OCI-LY3 (cell line): ENCODE measurements around the gene TROAP.
"Not testable (repeated sequence)": the region's sequence is repeated elsewhere in the genome, so short reads cannot be mapped to it uniquely, and the experiment has no call there.

Source experiments
- H2AFZ ChIP-seq: fragments of 200-600, 300-600 bp; shearing (Covaris generic); 2 replicates; pipeline ENCODE4 v1.6.0; 2014; ENCODE audit warnings: antibody characterized with exemption, low read depth, low read length
- H3K27ac ChIP-seq: fragments of 200-600, 300-600 bp; sonication (generic); 2 replicates; pipeline ENCODE4 v1.5.1; 2014; ENCODE audit warnings: mild to moderate bottlenecking, low read length, moderate library complexity, mixed read lengths
- H3K27me3 ChIP-seq: fragments of 200-600, 300-600 bp; sonication (generic); 2 replicates; pipeline ENCODE4 v1.6.1; 2014; ENCODE audit warnings: low read depth, low read length, mixed read lengths
- H3K36me3 ChIP-seq: fragments of 200-600, 300-600 bp; sonication (generic); replicated peaks from 2 replicates; pipeline ENCODE3; 2014; ENCODE audit warnings: low read depth, low read length, mixed read lengths
- H3K4me1 ChIP-seq: fragments of 300-600, 200-600 bp; sonication (generic); 2 replicates; pipeline ENCODE4 v1.6.1; 2014; ENCODE audit warnings: low read length, mixed read lengths
- H3K4me2 ChIP-seq: fragments of 200-600, 300-600 bp; sonication (generic); 2 replicates; pipeline ENCODE4 v1.6.1; 2014; ENCODE audit warnings: low read length, mixed read lengths
- H3K4me3 ChIP-seq: fragments of 300-600, 200-600 bp; sonication (generic); 2 replicates; pipeline ENCODE4 v1.5.1; 2014; ENCODE audit warnings: antibody characterized with exemption, mild to moderate bottlenecking, low read length, moderate library complexity
- H3K79me2 ChIP-seq: fragments of 300-600, 200-600 bp; shearing (Covaris generic); 2 replicates; pipeline ENCODE4 v1.6.1; 2014; ENCODE audit warnings: mild to moderate bottlenecking, low read length, mixed read lengths
- H3K9ac ChIP-seq: fragments of 300-600, 200-600 bp; shearing (Covaris generic); 2 replicates; pipeline ENCODE4 v1.6.0; 2014; ENCODE audit warnings: mild to moderate bottlenecking, low read length, moderate library complexity
- H3K9me3 ChIP-seq: fragments of 200-600, 300-600 bp; shearing (Covaris generic); 2 replicates; pipeline ENCODE4 v1.6.1; 2014; ENCODE audit warnings: low read length, mixed read lengths; ENCODE audit not compliant: insufficient read depth
- H4K20me1 ChIP-seq: fragments of 200-600, 300-600 bp; sonication (generic); 2 replicates; pipeline ENCODE4 v1.6.1; 2016; ENCODE audit warnings: low read length, mixed read lengths; ENCODE audit not compliant: insufficient read depth
- EZH2phosphoT487 ChIP-seq: fragments of 200-600 bp; shearing (Covaris generic); IDR thresholded peaks from 2 replicates; pipeline ENCODE4 v1.6.1; 2018; ENCODE audit warnings: antibody characterized with exemption, mixed run types, low read depth
- TF ChIP-seq, protein P1 (sequence below): fragments of 200-600, 300-600 bp; sonication (generic); IDR thresholded peaks from 2 replicates; pipeline ENCODE4 v1.5.1; 2014; ENCODE audit warnings: antibody characterized with exemption, low read length, low read depth

The TROAP gene

GRCh38 chr12:49282302-49282701 is 40.8 kb upstream of the TROAP start:
- Histone ChIP-seq H3K27me3 (peaks cover 9% of the 10 kb centered on the region), H3K4me1 (0 out of 2 replicates have a peak, but pooled peaks cover 3% of the 10 kb centered on the region), H3K79me2 (no peaks in the 10 kb centered on the region), H3K36me3 (no peaks in the 10 kb centered on the region), H3K9ac (no peak overlapping the region), H3K27ac (no peak overlapping the region), H2AFZ (no peak overlapping the region), H3K9me3 (no peaks in the 10 kb centered on the region), H4K20me1 (no peaks in the 10 kb centered on the region), H3K4me2 (no peak overlapping the region), H3K4me3 (no peak overlapping the region)
- TF ChIP-seq, protein P1, sequence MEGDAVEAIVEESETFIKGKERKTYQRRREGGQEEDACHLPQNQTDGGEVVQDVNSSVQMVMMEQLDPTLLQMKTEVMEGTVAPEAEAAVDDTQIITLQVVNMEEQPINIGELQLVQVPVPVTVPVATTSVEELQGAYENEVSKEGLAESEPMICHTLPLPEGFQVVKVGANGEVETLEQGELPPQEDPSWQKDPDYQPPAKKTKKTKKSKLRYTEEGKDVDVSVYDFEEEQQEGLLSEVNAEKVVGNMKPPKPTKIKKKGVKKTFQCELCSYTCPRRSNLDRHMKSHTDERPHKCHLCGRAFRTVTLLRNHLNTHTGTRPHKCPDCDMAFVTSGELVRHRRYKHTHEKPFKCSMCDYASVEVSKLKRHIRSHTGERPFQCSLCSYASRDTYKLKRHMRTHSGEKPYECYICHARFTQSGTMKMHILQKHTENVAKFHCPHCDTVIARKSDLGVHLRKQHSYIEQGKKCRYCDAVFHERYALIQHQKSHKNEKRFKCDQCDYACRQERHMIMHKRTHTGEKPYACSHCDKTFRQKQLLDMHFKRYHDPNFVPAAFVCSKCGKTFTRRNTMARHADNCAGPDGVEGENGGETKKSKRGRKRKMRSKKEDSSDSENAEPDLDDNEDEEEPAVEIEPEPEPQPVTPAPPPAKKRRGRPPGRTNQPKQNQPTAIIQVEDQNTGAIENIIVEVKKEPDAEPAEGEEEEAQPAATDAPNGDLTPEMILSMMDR: no peak
- no peak for TF ChIP-seq EZH2phosphoT487

DNA sequence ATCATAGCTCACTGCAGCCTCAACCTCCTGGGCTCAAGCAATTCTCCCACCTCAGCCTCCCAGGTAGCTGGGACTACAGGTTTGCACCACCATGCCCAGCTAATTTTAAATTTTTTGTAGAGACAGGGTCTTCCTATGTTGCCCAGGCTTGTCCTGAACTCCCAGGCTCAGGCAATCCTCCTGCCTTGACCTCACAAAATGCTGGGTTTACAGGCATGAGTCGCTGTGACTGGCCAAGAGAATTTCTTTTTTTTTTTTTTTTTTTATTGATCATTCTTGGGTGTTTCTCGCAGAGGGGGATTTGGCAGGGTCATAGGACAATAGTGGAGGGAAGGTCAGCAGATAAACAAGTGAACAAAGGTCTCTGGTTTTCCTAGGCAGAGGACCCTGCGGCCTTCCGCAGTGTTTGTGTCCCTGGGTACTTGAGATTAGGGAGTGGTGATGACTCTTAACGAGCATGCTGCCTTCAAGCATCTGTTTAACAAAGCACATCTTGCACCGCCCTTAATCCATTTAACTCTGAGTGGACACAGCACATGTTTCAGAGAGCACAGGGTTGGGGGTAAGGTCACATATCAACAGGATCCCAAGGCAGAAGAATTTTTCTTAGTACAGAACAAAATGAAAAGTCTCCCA is 40.2 kb upstream of the TROAP start:
- H3K79me2 ChIP-seq, H3K9ac ChIP-seq, H3K27ac ChIP-seq, H3K4me2 ChIP-seq, H3K36me3 ChIP-seq, H3K4me1 ChIP-seq, H3K4me3 ChIP-seq, H4K20me1 ChIP-seq, H2AFZ ChIP-seq, H3K9me3 ChIP-seq: not testable (repeated sequence)
- peaks cover 14% of the 10 kb centered on the region for H3K27me3 ChIP-seq

DNA sequence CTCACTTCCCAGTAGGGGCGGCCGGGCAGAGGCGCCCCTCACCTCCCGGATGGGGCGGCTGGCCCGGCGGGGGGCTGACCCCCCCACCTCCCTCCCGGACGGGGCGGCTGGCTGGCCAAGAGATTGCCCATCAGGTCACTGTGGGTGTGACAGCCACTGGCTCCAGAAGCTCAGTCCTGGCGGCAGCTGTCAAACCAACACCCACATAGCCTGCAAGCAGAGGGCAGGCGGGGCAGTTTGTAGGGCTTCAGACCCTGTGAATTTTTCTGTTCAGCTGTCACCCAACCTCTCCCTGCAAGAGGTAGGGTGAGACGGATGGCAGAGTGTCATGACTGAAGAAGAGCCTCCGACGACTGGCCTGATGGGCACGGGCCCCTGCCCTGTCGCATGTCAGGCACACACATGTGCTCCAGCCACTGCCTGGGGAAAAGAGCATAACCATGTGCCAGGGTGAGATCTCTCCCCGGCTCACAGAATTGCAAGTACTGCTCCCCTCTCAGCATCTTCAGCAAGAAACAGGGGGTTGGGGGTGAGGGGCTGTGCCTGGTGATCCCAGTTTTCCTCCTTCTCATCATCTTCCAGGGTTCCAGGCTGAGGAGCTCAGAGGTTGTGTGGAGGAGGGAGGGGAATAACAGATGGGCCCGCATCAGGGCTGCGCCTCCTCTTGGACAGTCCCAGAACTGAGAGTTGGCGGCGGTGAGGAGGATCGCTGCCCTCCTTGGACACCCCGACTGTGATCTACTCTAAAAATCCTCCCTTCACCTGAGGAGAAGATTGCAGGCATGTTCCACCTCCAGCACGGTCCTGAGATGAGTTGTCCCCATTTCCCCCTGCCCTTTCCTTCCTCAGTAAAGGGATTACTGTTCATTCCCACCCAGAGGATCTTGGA is 39.3 kb upstream of the TROAP start:
- Histone ChIP-seq H3K79me2 (no peaks in the 10 kb centered on the region), H3K27me3 (peaks cover 17% of the 10 kb centered on the region), H2AFZ (no peak overlapping the region), H3K4me3 (no peak overlapping the region), H3K4me2 (no peak overlapping the region), H3K36me3 (no peaks in the 10 kb centered on the region), H3K4me1 (0 out of 2 replicates have a peak, but pooled peaks cover 3% of the 10 kb centered on the region), H3K27ac (no peak overlapping the region), H3K9ac (no peak overlapping the region), H3K9me3 (no peaks in the 10 kb centered on the region), H4K20me1 (no peaks in the 10 kb centered on the region)
- TF ChIP-seq EZH2phosphoT487: no peak
- TF ChIP-seq, protein P1: no peak

- no peaks in the 10 kb centered on the region for H3K79me2 ChIP-seq
- H3K4me3 ChIP-seq: no peak overlapping the region
- TF ChIP-seq, protein P1: no peak
- TF ChIP-seq EZH2phosphoT487: no peak
- no peak overlapping the region for H2AFZ ChIP-seq
- H3K9me3 ChIP-seq: no peaks in the 10 kb centered on the region
- no peaks in the 10 kb centered on the region for H3K36me3 ChIP-seq
- H3K4me1 ChIP-seq: 0 out of 2 replicates have a peak, but pooled peaks cover 3% of the 10 kb centered on the region
- no peak overlapping the region for H3K27ac ChIP-seq
- H3K27me3 ChIP-seq: peaks cover 17% of the 10 kb centered on the region
- no peak overlapping the region for H3K4me2 ChIP-seq
- no peak overlapping the region for H3K9ac ChIP-seq
- no peaks in the 10 kb centered on the region for H4K20me1 ChIP-seq
These were observed 38.4 kb upstream of the TROAP start for GRCh38 chr12:49284672-49285071.
